HCT116 (cell line): Measurements from ENCODE around the gene USP10. TPM values are rescaled to one million over a fixed set of nuclear protein-coding genes. Genes with fewer than 3 reads are reported as not detected.

Experiments used
- ATAC-seq: fragments of 200-7000 bp; cut with Tn5 transposase; 2 replicates; pipeline ENCODE4 v1.9.1; 2020; ENCODE audit warnings: mild to moderate bottlenecking, moderate library complexity
- BruUV-seq: library from RNA; stranded (reverse); fragments of 400-500 nt; replicated peaks from 2 replicates; lab custom pipeline; 2021; lab: Mats Ljungman, UMichigan
- CTCF ChIA-PET: fragments of 300-600 bp; sonication (Branson Sonifier 250); formaldehyde crosslinking; loops from one replicate; lab custom pipeline; 2021; ENCODE audit warnings: antibody characterized with exemption; lab: Charles Lee
- POLR2A ChIA-PET: fragments of 300-600, 350-600 bp; sonication (Branson Sonifier 250); formaldehyde crosslinking; loops from one replicate; lab custom pipeline; 2021; ENCODE audit warnings: antibody characterized with exemption; lab: Charles Lee
- RAD21 ChIA-PET, 2 experiments: fragments of 300-600 bp; sonication (Branson Sonifier 250); formaldehyde crosslinking; loops; one replicate each; lab custom pipeline; 2023; ENCODE audit warnings: low total read pairs in 2 of 2; ENCODE audit not compliant: uncharacterized antibody in 2 of 2, unreplicated experiment in 2 of 2, low non-redundant PET in 1 of 2; lab: Charles Lee
- DNase-seq: peaks from one replicate; pipeline ENCODE4 v3.0.0-alpha.2; 2010; ENCODE audit warnings: low read depth, low spot score
- H2AFZ ChIP-seq: fragments of 200-600 bp; shearing (Covaris generic), sonication (generic); 2 replicates; pipeline ENCODE4 v1.6.1; 2017; ENCODE audit warnings: low read depth, mixed run types, mixed read lengths, antibody characterized with exemption, low read length; ENCODE audit not compliant: poor library complexity, severe bottlenecking
- H3K27ac ChIP-seq: 2 replicates; pipeline ENCODE4 v1.5.1; 2012; ENCODE audit warnings: low read depth, low read length
- H3K27me3 ChIP-seq: fragments of 200-600 bp; sonication (generic); 2 replicates; pipeline ENCODE4 v1.6.1; 2016; ENCODE audit warnings: mixed run types, low read length, mixed read lengths; ENCODE audit not compliant: insufficient read depth
- H3K36me3 ChIP-seq, 2 experiments: fragments of 200-500 bp in 1 of 2; fragments of 200-600 bp in 1 of 2; sonication (Bioruptor generic) in 1 of 2; sonication (generic) in 1 of 2; 2 replicates each; pipeline versions ENCODE4 v1.5.1 to v1.6.1; 2014 to 2016; ENCODE audit warnings: low read length in 2 of 2, inconsistent platforms in 1 of 2, mixed read lengths in 1 of 2, mixed run types in 1 of 2; ENCODE audit not compliant: insufficient read depth in 2 of 2, control insufficient read depth in 1 of 2
- H3K4me1 ChIP-seq, 2 experiments: fragments of 200-600 bp in 1 of 2; sonication (generic) in 1 of 2; 2 replicates each; pipeline versions ENCODE4 v1.5.1 to v1.6.1; 2012 to 2017; ENCODE audit warnings: low read length in 2 of 2, inconsistent platforms in 1 of 2, mild to moderate bottlenecking in 1 of 2, mixed read lengths in 1 of 2, mixed run types in 1 of 2, moderate library complexity in 1 of 2; ENCODE audit not compliant: insufficient read depth in 2 of 2, control insufficient read depth in 1 of 2
- H3K4me2 ChIP-seq: fragments of 200-600 bp; sonication (generic); 2 replicates; pipeline ENCODE4 v1.6.1; 2017; ENCODE audit warnings: mixed run types, low read length, mixed read lengths
- H3K4me3 ChIP-seq, 2 experiments: fragments of 200-600 bp in 1 of 2; sonication (generic) in 1 of 2; replicated peaks in 1 of 2; 2 replicates each; pipeline ENCODE4 v1.5.1; 2011 to 2016; ENCODE audit warnings: low read length in 2 of 2, control low read depth in 1 of 2, low read depth in 1 of 2, mild to moderate bottlenecking in 1 of 2, mixed read lengths in 1 of 2, mixed run types in 1 of 2
- H3K79me2 ChIP-seq: fragments of 200-600 bp; sonication (generic); 2 replicates; pipeline ENCODE4 v1.6.1; 2017; ENCODE audit warnings: mild to moderate bottlenecking, mixed run types, low read length, moderate library complexity, mixed read lengths; ENCODE audit not compliant: insufficient read depth
- H3K9ac ChIP-seq: fragments of 200-600 bp; sonication (generic); 2 replicates; pipeline ENCODE4 v1.6.1; 2016; ENCODE audit warnings: low read length, mixed read lengths
- H3K9me2 ChIP-seq: fragments of 200-600 bp; sonication (generic), shearing (Covaris generic); 2 replicates; pipeline ENCODE4 v1.6.1; 2017; ENCODE audit warnings: mixed run types, mild to moderate bottlenecking, moderate library complexity; ENCODE audit not compliant: insufficient read depth
- H3K9me3 ChIP-seq, 2 experiments: fragments of 200-500 bp in 1 of 2; fragments of 200-600 bp in 1 of 2; sonication (Bioruptor generic) in 1 of 2; sonication (generic) in 1 of 2; 2 replicates each; pipeline ENCODE4 v1.6.1; 2014 to 2017; ENCODE audit warnings: low read length in 2 of 2, mixed read lengths in 2 of 2, inconsistent platforms in 1 of 2, low read depth in 1 of 2, mild to moderate bottlenecking in 1 of 2, mixed run types in 1 of 2, moderate library complexity in 1 of 2; ENCODE audit not compliant: control insufficient read depth in 1 of 2, insufficient read depth in 1 of 2
- H4K20me1 ChIP-seq: fragments of 200-600 bp; sonication (generic), shearing (Covaris generic); 2 replicates; pipeline ENCODE4 v1.6.1; 2017; ENCODE audit warnings: mixed run types, mild to moderate bottlenecking, moderate library complexity; ENCODE audit not compliant: insufficient read depth
- CBX3 ChIP-seq: IDR thresholded peaks from 2 replicates; pipeline ENCODE4 v1.6.1; 2012; ENCODE audit warnings: low read depth
- CEBPB ChIP-seq: IDR thresholded peaks from 2 replicates; pipeline ENCODE4 v1.6.1; 2012; ENCODE audit warnings: low read depth
- FOSL1 ChIP-seq: IDR thresholded peaks from 2 replicates; pipeline ENCODE4 v1.6.1; 2012; ENCODE audit warnings: low read depth
- POLR2A ChIP-seq: IDR thresholded peaks from 2 replicates; pipeline ENCODE4 v1.7.0; 2011; ENCODE audit warnings: borderline replicate concordance; ENCODE audit not compliant: insufficient read depth, insufficient read length; ENCODE audit errors: extremely low read depth
- POLR2AphosphoS5 ChIP-seq: IDR thresholded peaks from 2 replicates; pipeline ENCODE4 v1.6.1; 2011; ENCODE audit warnings: mild to moderate bottlenecking, low read depth, low read length, moderate library complexity
- SP1 ChIP-seq: IDR thresholded peaks from 2 replicates; pipeline ENCODE4 v1.6.1; 2012; ENCODE audit warnings: low read depth
- TCF7L2 ChIP-seq: IDR thresholded peaks from 2 replicates; pipeline ENCODE4 v1.7.0; 2011; ENCODE audit warnings: borderline replicate concordance, inconsistent platforms; ENCODE audit not compliant: insufficient read depth, insufficient read length; ENCODE audit errors: extremely low read depth
- ZBTB33 ChIP-seq: IDR thresholded peaks from 2 replicates; pipeline ENCODE4 v1.6.1; 2011; ENCODE audit warnings: mild to moderate bottlenecking, low read length, moderate library complexity; ENCODE audit not compliant: insufficient replicate concordance; ENCODE audit errors: extremely low read depth
- ZFX ChIP-seq: fragments of 450-650 bp; IDR thresholded peaks from 2 replicates; pipeline ENCODE4 v1.6.1; 2017
- intact Hi-C: fragments of 100-400 bp; cut with micrococcal nuclease; formaldehyde crosslinking; loops from 2 replicates; pipeline ENCODE4 v1.10.0; 2022
- total RNA-seq: library from RNA; stranded (reverse); gene quantifications from one replicate; pipeline ENCODE4 v1.2.1, GENCODE V29; 2021; ENCODE audit not compliant: unreplicated experiment
- TF ChIP-seq, protein P1 (sequence below): IDR thresholded peaks from 2 replicates; pipeline ENCODE4 v1.6.1; 2012
- TF ChIP-seq, protein P2 (sequence below): IDR thresholded peaks from 2 replicates; pipeline ENCODE4 v1.6.1; 2012; ENCODE audit warnings: low read depth
- TF ChIP-seq, protein P3 (sequence below), 3 experiments: fragments of 200-600 bp in 1 of 3; sonication (generic) in 1 of 3; IDR thresholded peaks in 2 of 3; conservative IDR thresholded peaks in 1 of 3; 2 replicates each; pipeline ENCODE4 v1.5.1; 2012 to 2017; ENCODE audit warnings: low read depth in 2 of 3, low read length in 2 of 3, antibody characterized with exemption in 1 of 3, borderline replicate concordance in 1 of 3, control low read depth in 1 of 3, mild to moderate bottlenecking in 1 of 3, mixed read lengths in 1 of 3, mixed run types in 1 of 3, moderate library complexity in 1 of 3; ENCODE audit not compliant: insufficient read depth in 1 of 3

Gene USP10
- total RNA-seq, 1 experiment from 2014 or later = 175 TPM

DNA sequence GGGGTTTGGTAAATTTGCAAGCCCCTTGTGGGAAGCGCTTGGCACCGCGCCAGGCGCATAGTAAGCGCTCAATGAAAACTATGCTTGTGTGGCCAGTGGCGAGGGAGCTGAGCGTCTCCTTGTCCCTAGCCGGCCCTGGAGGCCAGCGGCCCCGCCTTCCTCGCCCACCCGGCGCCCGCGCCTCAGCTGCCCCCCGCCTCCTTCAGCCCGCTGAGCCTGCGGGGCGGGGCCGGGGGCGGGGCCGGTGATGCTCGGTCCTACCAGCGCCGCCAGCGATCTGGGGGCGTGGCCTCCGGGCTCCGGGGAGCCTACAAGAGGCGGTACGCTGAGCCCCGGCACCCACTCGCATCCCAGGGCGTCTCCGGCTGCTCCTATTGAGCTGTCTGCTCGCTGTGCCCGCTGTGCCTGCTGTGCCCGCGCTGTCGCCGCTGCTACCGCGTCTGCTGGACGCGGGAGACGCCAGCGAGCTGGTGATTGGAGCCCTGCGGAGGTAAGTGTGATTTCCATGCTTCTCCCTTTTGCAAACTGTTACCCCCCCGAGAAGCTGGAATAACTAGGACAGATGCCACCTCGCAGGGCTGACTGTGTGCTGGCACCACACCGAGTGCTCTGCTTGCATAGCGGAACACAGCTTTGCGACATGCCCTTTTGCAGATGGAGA lies 120.0 kb downstream of the USP10 start, which contains the start of gene CRISPLD2:
Gene CRISPLD2 (plus strand): TSS at position 342 of the 661 bp plus-strand sequence. CDS start 18,511 bp downstream, outside the sequence.
- H3K4me3 ChIP-seq = peak within 1 kb of the TSS; percentile 38 to 64
- CTCF ChIA-PET = interaction anchor here (1.2 kb wide), 1 partner anchor 11 kb away, joined by 3 read pairs; no protein-coding TSS in a partner anchor
- peak; percentile 99 for ATAC-seq
- peak within 1 kb of the TSS; percentile 97 for H3K4me2 ChIP-seq
- peak within 1 kb of the TSS; percentile 31; the same call in 1 of the 2 replicates for H3K9ac ChIP-seq
- POLR2A ChIA-PET = interaction anchor here (0.9 to 4.4 kb wide), 12 partner anchors 8 to 307 kb away, joined by 3 to 40 read pairs (median 4); no protein-coding TSS in a partner anchor
- H2AFZ ChIP-seq = peak within 1 kb of the TSS; percentile 69
- no peaks in the 10 kb centered on the region for H3K9me3 ChIP-seq
- H3K9me2 ChIP-seq = no peaks in the 10 kb centered on the region
- H3K4me1 ChIP-seq = peaks cover 7 to 15% of the 10 kb centered on the region in 2 experiments
- peak; percentile 81 for DNase-seq
- H4K20me1 ChIP-seq = no peaks in the 10 kb centered on the region
- H3K27me3 ChIP-seq = no peaks in the 10 kb centered on the region
- intact Hi-C loops = no loop called here
- TF ChIP-seq CBX3 = no peak
- TF ChIP-seq, protein P1, sequence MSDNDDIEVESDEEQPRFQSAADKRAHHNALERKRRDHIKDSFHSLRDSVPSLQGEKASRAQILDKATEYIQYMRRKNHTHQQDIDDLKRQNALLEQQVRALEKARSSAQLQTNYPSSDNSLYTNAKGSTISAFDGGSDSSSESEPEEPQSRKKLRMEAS = no peak
- TF ChIP-seq, protein P2, sequence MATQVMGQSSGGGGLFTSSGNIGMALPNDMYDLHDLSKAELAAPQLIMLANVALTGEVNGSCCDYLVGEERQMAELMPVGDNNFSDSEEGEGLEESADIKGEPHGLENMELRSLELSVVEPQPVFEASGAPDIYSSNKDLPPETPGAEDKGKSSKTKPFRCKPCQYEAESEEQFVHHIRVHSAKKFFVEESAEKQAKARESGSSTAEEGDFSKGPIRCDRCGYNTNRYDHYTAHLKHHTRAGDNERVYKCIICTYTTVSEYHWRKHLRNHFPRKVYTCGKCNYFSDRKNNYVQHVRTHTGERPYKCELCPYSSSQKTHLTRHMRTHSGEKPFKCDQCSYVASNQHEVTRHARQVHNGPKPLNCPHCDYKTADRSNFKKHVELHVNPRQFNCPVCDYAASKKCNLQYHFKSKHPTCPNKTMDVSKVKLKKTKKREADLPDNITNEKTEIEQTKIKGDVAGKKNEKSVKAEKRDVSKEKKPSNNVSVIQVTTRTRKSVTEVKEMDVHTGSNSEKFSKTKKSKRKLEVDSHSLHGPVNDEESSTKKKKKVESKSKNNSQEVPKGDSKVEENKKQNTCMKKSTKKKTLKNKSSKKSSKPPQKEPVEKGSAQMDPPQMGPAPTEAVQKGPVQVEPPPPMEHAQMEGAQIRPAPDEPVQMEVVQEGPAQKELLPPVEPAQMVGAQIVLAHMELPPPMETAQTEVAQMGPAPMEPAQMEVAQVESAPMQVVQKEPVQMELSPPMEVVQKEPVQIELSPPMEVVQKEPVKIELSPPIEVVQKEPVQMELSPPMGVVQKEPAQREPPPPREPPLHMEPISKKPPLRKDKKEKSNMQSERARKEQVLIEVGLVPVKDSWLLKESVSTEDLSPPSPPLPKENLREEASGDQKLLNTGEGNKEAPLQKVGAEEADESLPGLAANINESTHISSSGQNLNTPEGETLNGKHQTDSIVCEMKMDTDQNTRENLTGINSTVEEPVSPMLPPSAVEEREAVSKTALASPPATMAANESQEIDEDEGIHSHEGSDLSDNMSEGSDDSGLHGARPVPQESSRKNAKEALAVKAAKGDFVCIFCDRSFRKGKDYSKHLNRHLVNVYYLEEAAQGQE = no peak
- no peak for TF ChIP-seq ZFX
- no peak for TF ChIP-seq FOSL1
- peak; percentile 89 for TF ChIP-seq POLR2A
- no peak for TF ChIP-seq ZBTB33
- TF ChIP-seq POLR2AphosphoS5 = peak; percentile 98
- no peak for TF ChIP-seq CEBPB
- no peak; the same call in 1 of the 2 replicates for TF ChIP-seq SP1
- TF ChIP-seq, protein P3, sequence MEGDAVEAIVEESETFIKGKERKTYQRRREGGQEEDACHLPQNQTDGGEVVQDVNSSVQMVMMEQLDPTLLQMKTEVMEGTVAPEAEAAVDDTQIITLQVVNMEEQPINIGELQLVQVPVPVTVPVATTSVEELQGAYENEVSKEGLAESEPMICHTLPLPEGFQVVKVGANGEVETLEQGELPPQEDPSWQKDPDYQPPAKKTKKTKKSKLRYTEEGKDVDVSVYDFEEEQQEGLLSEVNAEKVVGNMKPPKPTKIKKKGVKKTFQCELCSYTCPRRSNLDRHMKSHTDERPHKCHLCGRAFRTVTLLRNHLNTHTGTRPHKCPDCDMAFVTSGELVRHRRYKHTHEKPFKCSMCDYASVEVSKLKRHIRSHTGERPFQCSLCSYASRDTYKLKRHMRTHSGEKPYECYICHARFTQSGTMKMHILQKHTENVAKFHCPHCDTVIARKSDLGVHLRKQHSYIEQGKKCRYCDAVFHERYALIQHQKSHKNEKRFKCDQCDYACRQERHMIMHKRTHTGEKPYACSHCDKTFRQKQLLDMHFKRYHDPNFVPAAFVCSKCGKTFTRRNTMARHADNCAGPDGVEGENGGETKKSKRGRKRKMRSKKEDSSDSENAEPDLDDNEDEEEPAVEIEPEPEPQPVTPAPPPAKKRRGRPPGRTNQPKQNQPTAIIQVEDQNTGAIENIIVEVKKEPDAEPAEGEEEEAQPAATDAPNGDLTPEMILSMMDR (IDR thresholded peaks at IDR 0.05 in 2 of 3, conservative IDR thresholded peaks at IDR 0.05 in 1 of 3; ENCODE audit: borderline replicate concordance in 1 of 3, insufficient read depth in 1 of 3, low read depth in 2 of 3, low read length in 2 of 3) = no peak
- no peak for TF ChIP-seq TCF7L2
- no peaks in the 10 kb centered on the region for H3K79me2 ChIP-seq
- no TSS peak for BruUV-seq
- no peak within 1 kb of the TSS for H3K27ac ChIP-seq
- RAD21 ChIA-PET = interaction anchor here in 1 of 2 experiments (0.9 kb wide), 1 partner anchor 13 kb away, joined by 3 read pairs; no protein-coding TSS in a partner anchor
- H3K36me3 ChIP-seq = no peaks in the 10 kb centered on the region
